Measurements from ENCODE around the gene GBX1. TPM values are rescaled to one million over a fixed set of nuclear protein-coding genes. Genes with fewer than 3 reads are reported as not detected.

GBX1 gene
- total RNA-seq, 4 donors from 2014 or later, result 2.4 TPM; not detected in 3

GRCh38 chr7:151102991-151103390 is 64.5 kb downstream of the GBX1 start:
- TF ChIP-seq CTCF (IDR thresholded peaks at IDR 0.05), result no peak
- no peak for TF ChIP-seq POLR2A (IDR thresholded peaks at IDR 0.05)
- 85 to 87% methylated on average over 3 of the region's 3 CpGs for WGBS, 2 donors
- H3K4me3 ChIP-seq (ENCODE audit: low read depth, poor library complexity, severe bottlenecking), result no peak overlapping the region
- intact Hi-C loops (cut with DNase I; ENCODE audit: low total_unique reads), result no loop called here
- no peak for DNase-seq (ENCODE audit: low spot score in 2 of 2)

- WGBS, 2 donors, result 79 to 81% methylated on average over 24 of the region's 24 CpGs
- TF ChIP-seq CTCF (IDR thresholded peaks at IDR 0.05), result no peak
- no peak for TF ChIP-seq POLR2A (IDR thresholded peaks at IDR 0.05)
- DNase-seq (ENCODE audit: low spot score in 2 of 2), result no peak
- intact Hi-C loops (cut with DNase I; ENCODE audit: low total_unique reads), result no loop called here
- H3K4me3 ChIP-seq (ENCODE audit: low read depth, poor library complexity, severe bottlenecking), result no peak overlapping the region
Measured at GRCh38 chr7:151101621-151102396, 65.7 kb downstream of the GBX1 start.

GRCh38 chr7:151100921-151101320 is 66.6 kb downstream of the GBX1 start:
- WGBS, 2 donors, result 90 to 93% methylated on average over 7 to 10 of the region's 10 CpGs
- H3K4me3 ChIP-seq (ENCODE audit: low read depth, poor library complexity, severe bottlenecking), result no peak overlapping the region
- intact Hi-C loops (cut with DNase I; ENCODE audit: low total_unique reads), result no loop called here
- no peak for DNase-seq (ENCODE audit: low spot score in 2 of 2)
- no peak for TF ChIP-seq CTCF (IDR thresholded peaks at IDR 0.05)
- TF ChIP-seq POLR2A (IDR thresholded peaks at IDR 0.05), result no peak

- no peak for DNase-seq (ENCODE audit: low spot score in 2 of 2)
- 70 to 78% methylated on average over 17 to 20 of the region's 20 CpGs for WGBS, 2 donors
- no peak overlapping the region for H3K4me3 ChIP-seq (ENCODE audit: low read depth, poor library complexity, severe bottlenecking)
- intact Hi-C loops (cut with DNase I; ENCODE audit: low total_unique reads), result no loop called here
- no peak for TF ChIP-seq POLR2A (IDR thresholded peaks at IDR 0.05)
- TF ChIP-seq CTCF (IDR thresholded peaks at IDR 0.05), result no peak
Measured at GRCh38 chr7:151099486-151100211, 67.8 kb downstream of the GBX1 start.

Other genes with a start within 250 kb of the GBX1 start
- gene KCNH2, start 189.4 kb downstream of the GBX1 start, total RNA-seq, result 1 to 10 TPM in 1 of 4 donors, under 1 TPM in 3; 0.15 to 1.1 (median 0.36) TPM
- 1 to 10 TPM; 4.0 to 8.9 (median 5.8) TPM for gene NOS3, start 176.7 kb downstream of the GBX1 start, total RNA-seq
- gene ATG9B, start 143.2 kb downstream of the GBX1 start, total RNA-seq, result 100 to 1,000 TPM in 1 of 4 donors, 10 to 100 TPM in 3; 47.6 to 125 (median 59.8) TPM
- 10 to 100 TPM; 22.9 to 35.2 (median 27.6) TPM for gene ABCB8, start 139.2 kb downstream of the GBX1 start, total RNA-seq
- gene ASIC3, start 119.2 kb downstream of the GBX1 start, total RNA-seq, result 1 to 10 TPM; 2.3 to 2.9 (median 2.5) TPM
- 10 to 100 TPM in 1 of 4 donors, 1 to 10 TPM in 3; 3.9 to 13.7 (median 7.2) TPM for gene CDK5, start 109.8 kb downstream of the GBX1 start, total RNA-seq
- gene SLC4A2, start 108.1 kb downstream of the GBX1 start, total RNA-seq, result 10 to 100 TPM; 56.3 to 83.5 (median 67.7) TPM
- 10 to 100 TPM; 47.4 to 80.7 (median 69.0) TPM for gene FASTK, start 86.9 kb downstream of the GBX1 start, total RNA-seq
- gene TMUB1, start 84.2 kb downstream of the GBX1 start, total RNA-seq, result 10 to 100 TPM; 58.5 to 61.7 (median 60.4) TPM
- gene AGAP3, start 81.2 kb downstream of the GBX1 start, total RNA-seq, result 100 to 1,000 TPM in 3 of 4 donors, 10 to 100 TPM in 1; 81.2 to 132 (median 102) TPM
- gene ASB10, start 19.6 kb upstream of the GBX1 start, total RNA-seq, result not detected
- gene H2BK1, start 42.8 kb upstream of the GBX1 start, total RNA-seq, result not detected
- 100 to 1,000 TPM in 1 of 4 donors, 10 to 100 TPM in 3; 16.4 to 267 (median 29.1) TPM for gene ABCF2, start 59.5 kb upstream of the GBX1 start, total RNA-seq
- 10 to 100 TPM; 15.4 to 32.2 (median 26.7) TPM for gene CHPF2, start 64.8 kb upstream of the GBX1 start, total RNA-seq
- gene SMARCD3, start 81.0 kb upstream of the GBX1 start, total RNA-seq, result 10 to 100 TPM in 3 of 4 donors, 1 to 10 TPM in 1; 4.8 to 19.8 (median 13.5) TPM
- gene NUB1, start 174.1 kb upstream of the GBX1 start, total RNA-seq, result 10 to 100 TPM; 40.1 to 48.3 (median 47.5) TPM
- gene WDR86, start 242.3 kb upstream of the GBX1 start, total RNA-seq, result 1 to 10 TPM in 3 of 4 donors, not detected in 1; 1.4 to 2.4 (median 2.0) TPM